Sigmoid colon (tissue), 7 donors: ENCODE results near the gene XPR1. TPM values are rescaled to one million over a fixed set of nuclear protein-coding genes. Genes with fewer than 3 reads are reported as not detected.

Experiments
- DNase-seq: peaks from one replicate; pipeline ENCODE4 v3.0.0-alpha.2; 2019
- H3K27ac ChIP-seq, 4 donors: fragments of 200-600 bp; sonication (generic); one replicate each; pipeline ENCODE4 v1.5.1; 2016 to 2019; ENCODE audit warnings: mild to moderate bottlenecking in 1 of 4
- H3K27me3 ChIP-seq, 3 donors: fragments of 200-600 bp; sonication (generic); one replicate each; pipeline ENCODE4 v1.5.1; 2019; ENCODE audit warnings: mild to moderate bottlenecking in 1 of 3
- H3K36me3 ChIP-seq, 4 donors: fragments of 200-600 bp; sonication (generic); one replicate each; pipeline ENCODE4 v1.5.1; 2016 to 2019
- H3K4me1 ChIP-seq, 4 donors: fragments of 200-600 bp; sonication (generic); one replicate each; pipeline ENCODE4 v1.5.1; 2017 to 2019
- H3K4me3 ChIP-seq, 4 donors: fragments of 200-600 bp; sonication (generic); one replicate each; pipeline ENCODE4 v1.5.1; 2017 to 2019; ENCODE audit warnings: mild to moderate bottlenecking in 2 of 4, moderate library complexity in 1 of 4
- H3K9me3 ChIP-seq, 4 donors: fragments of 200-600 bp in 3 of 4; sonication (generic) in 3 of 4; one replicate each; pipeline versions ENCODE4 v1.5.1 to v1.6.1; 2013 to 2019
- EP300 ChIP-seq, 4 donors: sonication (generic); formaldehyde crosslinking; IDR thresholded peaks; one replicate each; pipeline ENCODE4 v1.6.1; 2017; ENCODE audit warnings: antibody characterized with exemption in 4 of 4
- POLR2A ChIP-seq, 2 donors: fragments of 450-650 bp; IDR thresholded peaks; one replicate each; pipeline ENCODE4 v1.6.1; 2016; ENCODE audit warnings: antibody characterized with exemption in 2 of 2, mild to moderate bottlenecking in 2 of 2, moderate library complexity in 2 of 2
- POLR2AphosphoS5 ChIP-seq, 4 donors: sonication (generic); formaldehyde crosslinking; IDR thresholded peaks; one replicate each; pipeline ENCODE4 v1.6.1; 2017; ENCODE audit warnings: antibody characterized with exemption in 4 of 4
- WGBS, 2 donors: extraction: QIAGEN DNeasy Blood & Tissue Kit; methylation state at CpG; one replicate each; pipeline ENCODE4 v1.1.7; 2013; 5-methylcytosine and 5-hydroxymethylcytosine counted together
- intact Hi-C: fragments of 100-400 bp; cut with DNase I; formaldehyde crosslinking; loops from one replicate; pipeline ENCODE4 v1.15.1; 2023
- polyA plus RNA-seq, 3 donors: library from polyadenylated mRNA; stranded (reverse); fragments of 200-250 nt; gene quantifications; one replicate each; pipeline ENCODE4 v1.2.3, GENCODE V29; 2013
- total RNA-seq, 4 donors: library from RNA; depleted of rRNA; stranded (reverse); fragments of >200 nt; gene quantifications; one replicate each; pipeline ENCODE4 v1.1.0, GENCODE V29; 2016
- TF ChIP-seq, protein P1 (sequence below), 4 experiments: fragments of 450-650 bp in 3 of 4; fragments of 200-600 bp in 1 of 4; IDR thresholded peaks; one replicate each; pipeline ENCODE4 v1.5.1; 2016 to 2019; ENCODE audit warnings: antibody characterized with exemption in 4 of 4, mild to moderate bottlenecking in 3 of 4, moderate library complexity in 2 of 4
- donor health status: healthy with polysubstance abuse.
- donor health status: Bipolar disorder and iron deficiency.
- donor health status: healthy.

The XPR1 gene
- total and polyA plus RNA-seq, 7 donors: 1.8 to 18.8 (median 11.3) TPM

DNA sequence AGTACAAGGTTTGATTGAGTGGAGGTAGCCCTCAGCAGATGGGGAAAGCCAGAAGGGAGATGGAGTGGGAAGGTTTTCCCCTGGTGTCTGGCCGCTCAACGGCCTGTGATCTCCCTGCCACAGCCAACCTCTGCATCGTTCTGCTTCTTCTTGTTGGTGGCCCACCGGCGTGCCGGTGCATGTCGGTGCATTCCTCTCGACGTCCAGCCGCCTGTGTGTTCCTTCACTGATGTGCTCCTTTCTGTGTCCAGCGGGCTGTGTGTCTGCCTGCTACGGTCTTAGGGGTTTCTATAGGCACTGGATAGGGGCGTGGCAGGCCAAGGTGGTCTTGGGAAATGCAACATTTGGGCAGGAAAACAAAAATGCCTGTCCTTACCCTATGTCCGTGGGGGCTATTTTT, 101.0 kb downstream of the XPR1 start:
- H3K27me3 ChIP-seq: no peaks in the 10 kb centered on the region
- DNase-seq: no peak
- no peaks in the 10 kb centered on the region for H3K36me3 ChIP-seq
- peaks cover 3 to 11% (median 7%) of the 10 kb centered on the region in 4 donors for H3K9me3 ChIP-seq
- no peaks in the 10 kb centered on the region for H3K4me1 ChIP-seq
- TF ChIP-seq, protein P1, sequence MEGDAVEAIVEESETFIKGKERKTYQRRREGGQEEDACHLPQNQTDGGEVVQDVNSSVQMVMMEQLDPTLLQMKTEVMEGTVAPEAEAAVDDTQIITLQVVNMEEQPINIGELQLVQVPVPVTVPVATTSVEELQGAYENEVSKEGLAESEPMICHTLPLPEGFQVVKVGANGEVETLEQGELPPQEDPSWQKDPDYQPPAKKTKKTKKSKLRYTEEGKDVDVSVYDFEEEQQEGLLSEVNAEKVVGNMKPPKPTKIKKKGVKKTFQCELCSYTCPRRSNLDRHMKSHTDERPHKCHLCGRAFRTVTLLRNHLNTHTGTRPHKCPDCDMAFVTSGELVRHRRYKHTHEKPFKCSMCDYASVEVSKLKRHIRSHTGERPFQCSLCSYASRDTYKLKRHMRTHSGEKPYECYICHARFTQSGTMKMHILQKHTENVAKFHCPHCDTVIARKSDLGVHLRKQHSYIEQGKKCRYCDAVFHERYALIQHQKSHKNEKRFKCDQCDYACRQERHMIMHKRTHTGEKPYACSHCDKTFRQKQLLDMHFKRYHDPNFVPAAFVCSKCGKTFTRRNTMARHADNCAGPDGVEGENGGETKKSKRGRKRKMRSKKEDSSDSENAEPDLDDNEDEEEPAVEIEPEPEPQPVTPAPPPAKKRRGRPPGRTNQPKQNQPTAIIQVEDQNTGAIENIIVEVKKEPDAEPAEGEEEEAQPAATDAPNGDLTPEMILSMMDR (IDR thresholded peaks at IDR 0.05): no peak
- TF ChIP-seq EP300 (IDR thresholded peaks at IDR 0.05) (no peak), POLR2AphosphoS5 (IDR thresholded peaks at IDR 0.05) (no peak), POLR2A (IDR thresholded peaks at IDR 0.05) (no peak)
- WGBS, 2 donors: 93 to 98% methylated on average over 14 of the region's 14 CpGs
- H3K27ac ChIP-seq: no peak overlapping the region
- intact Hi-C loops: no loop called here
- H3K4me3 ChIP-seq: no peak overlapping the region

DNA sequence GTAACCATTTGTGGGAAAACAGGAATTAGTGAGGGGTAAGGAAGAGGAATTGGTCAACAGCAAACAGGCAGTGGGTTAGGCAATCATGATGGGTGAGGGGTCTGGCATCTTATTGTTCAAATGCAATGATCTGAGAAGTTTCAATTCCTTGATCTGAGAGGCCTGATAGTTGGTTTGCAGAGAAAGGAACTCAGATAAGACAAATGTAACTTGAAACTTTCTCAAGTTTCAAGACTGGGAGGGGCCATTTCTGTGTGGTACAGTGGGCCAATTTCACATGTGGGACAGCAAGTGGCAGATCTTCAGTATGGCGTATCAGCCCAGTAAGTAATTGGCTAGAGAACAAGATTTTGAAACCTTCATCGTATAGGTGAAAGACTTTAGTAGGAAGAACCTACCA, 102.5 kb downstream of the XPR1 start:
- no peak overlapping the region for H3K27ac ChIP-seq
- H3K36me3 ChIP-seq: no peaks in the 10 kb centered on the region
- no peaks in the 10 kb centered on the region for H3K27me3 ChIP-seq
- H3K9me3 ChIP-seq: peaks cover 3 to 11% (median 7%) of the 10 kb centered on the region in 4 donors
- DNase-seq: no peak
- H3K4me1 ChIP-seq: no peaks in the 10 kb centered on the region
- TF ChIP-seq POLR2A (IDR thresholded peaks at IDR 0.05) (no peak), EP300 (IDR thresholded peaks at IDR 0.05) (no peak), POLR2AphosphoS5 (IDR thresholded peaks at IDR 0.05) (no peak)
- TF ChIP-seq, protein P1 (IDR thresholded peaks at IDR 0.05): no peak
- WGBS, 2 donors: 96 to 99% methylated on average over 2 of the region's 2 CpGs
- intact Hi-C loops: no loop called here
- H3K4me3 ChIP-seq: no peak overlapping the region

DNA sequence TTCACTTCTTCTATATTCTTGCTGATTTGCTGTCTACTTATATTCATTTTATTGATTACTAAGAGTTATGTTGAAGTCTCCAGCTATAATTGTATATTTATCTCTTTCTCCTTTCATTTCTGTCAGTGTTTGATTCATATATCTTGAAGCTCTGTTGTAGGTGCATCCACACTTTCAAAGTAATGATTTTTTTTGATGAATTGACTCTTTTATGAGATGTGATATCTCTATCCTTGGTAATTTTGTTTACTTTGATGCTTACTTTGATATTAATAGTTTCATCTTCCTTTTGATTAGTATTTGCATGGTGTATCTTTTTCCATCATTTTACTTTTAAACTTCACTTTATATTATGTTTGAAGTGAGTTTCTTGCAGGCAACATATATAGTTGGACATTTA, 110.8 kb downstream of the XPR1 start:
- no peak overlapping the region for H3K4me3 ChIP-seq
- no peak overlapping the region for H3K27ac ChIP-seq
- no peaks in the 10 kb centered on the region for H3K36me3 ChIP-seq
- intact Hi-C loops: no loop called here
- H3K9me3 ChIP-seq: no peaks in the 10 kb centered on the region
- no peaks in the 10 kb centered on the region for H3K4me1 ChIP-seq
- no peaks in the 10 kb centered on the region for H3K27me3 ChIP-seq
- TF ChIP-seq EP300 (IDR thresholded peaks at IDR 0.05) (no peak), POLR2AphosphoS5 (IDR thresholded peaks at IDR 0.05) (no peak), POLR2A (IDR thresholded peaks at IDR 0.05) (no peak)
- TF ChIP-seq, protein P1 (IDR thresholded peaks at IDR 0.05): no peak
- no peak for DNase-seq

DNA sequence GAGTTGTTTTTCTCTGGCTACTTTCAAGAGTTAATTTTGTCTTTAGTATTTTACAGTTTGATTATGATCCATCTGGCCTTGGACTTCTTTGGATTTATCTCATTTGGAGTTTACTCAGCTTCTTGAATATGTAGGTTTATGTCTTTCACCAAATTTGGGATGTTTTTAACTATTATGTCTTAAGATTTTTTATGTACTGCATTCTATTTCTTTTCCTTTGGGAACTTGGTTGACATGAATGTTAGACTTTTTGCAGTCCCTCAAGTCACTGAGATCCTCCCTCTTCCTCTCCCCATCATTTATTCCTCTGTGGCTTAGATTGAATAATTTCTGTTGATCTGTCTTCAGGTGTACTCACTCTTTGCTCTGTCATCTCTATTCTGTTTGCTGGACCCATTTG, 112.0 kb downstream of the XPR1 start:
- no peak for TF ChIP-seq POLR2AphosphoS5 (IDR thresholded peaks at IDR 0.05)
- TF ChIP-seq POLR2A (IDR thresholded peaks at IDR 0.05): no peak
- no peak for TF ChIP-seq EP300 (IDR thresholded peaks at IDR 0.05)
- TF ChIP-seq, protein P1 (IDR thresholded peaks at IDR 0.05): no peak
- no peak overlapping the region for H3K4me3 ChIP-seq
- H3K9me3 ChIP-seq: no peaks in the 10 kb centered on the region
- intact Hi-C loops: no loop called here
- no peaks in the 10 kb centered on the region for H3K36me3 ChIP-seq
- no peaks in the 10 kb centered on the region for H3K4me1 ChIP-seq
- H3K27me3 ChIP-seq: no peaks in the 10 kb centered on the region
- no peak for DNase-seq
- H3K27ac ChIP-seq: no peak overlapping the region

DNA sequence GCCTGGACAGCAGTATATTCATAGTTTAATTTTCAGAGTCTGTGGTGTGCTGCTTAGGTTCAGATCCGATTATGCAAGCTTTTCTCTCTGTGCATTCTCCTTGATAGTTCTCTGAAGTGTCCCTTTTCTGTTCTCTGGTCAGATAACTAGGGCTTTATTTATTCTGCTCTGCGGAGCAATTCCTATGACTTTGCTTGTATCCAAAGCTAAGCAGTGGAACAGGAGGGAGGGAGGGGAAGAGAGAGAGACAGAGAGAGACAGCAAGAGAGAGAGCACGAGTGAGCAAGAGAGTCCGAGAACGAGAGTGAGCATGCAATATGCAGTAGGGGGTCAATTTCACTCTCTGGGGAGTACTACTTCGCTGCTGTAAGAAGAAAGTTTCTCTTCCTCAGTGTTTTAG, 113.3 kb downstream of the XPR1 start:
- intact Hi-C loops: no loop called here
- no peak overlapping the region for H3K4me3 ChIP-seq

More for the DNA sequence above, 113.3 kb downstream of the XPR1 start:
- Histone ChIP-seq H3K27me3 (no peaks in the 10 kb centered on the region), H3K4me1 (no peaks in the 10 kb centered on the region), H3K27ac (no peak overlapping the region), H3K9me3 (no peaks in the 10 kb centered on the region), H3K36me3 (no peaks in the 10 kb centered on the region)
- WGBS, 2 donors: 94 to 96% methylated on average over 6 of the region's 6 CpGs
- no peak for TF ChIP-seq POLR2A (IDR thresholded peaks at IDR 0.05)
- TF ChIP-seq EP300 (IDR thresholded peaks at IDR 0.05): no peak
- TF ChIP-seq, protein P1 (IDR thresholded peaks at IDR 0.05): no peak
- TF ChIP-seq POLR2AphosphoS5 (IDR thresholded peaks at IDR 0.05): no peak
- DNase-seq: no peak
